GM18873 (cell line): ENCODE results near the gene ZDHHC24.
A peak's percentile ranks its signal among the peaks of the same experiment; 100 is the strongest.
"Not testable (repeated sequence)": the region's sequence is repeated elsewhere in the genome, so short reads cannot be mapped to it uniquely, and the experiment has no call there.

Experiments
- ATAC-seq: cut with Tn5 transposase; IDR thresholded peaks from one replicate; pipeline ENCODE4 v1.9.1; 2021; ENCODE audit warnings: mild to moderate bottlenecking, moderate library complexity, moderate number of reproducible peaks; ENCODE audit not compliant: unreplicated experiment, low FRiP score

Gene ZDHHC24, protein sequence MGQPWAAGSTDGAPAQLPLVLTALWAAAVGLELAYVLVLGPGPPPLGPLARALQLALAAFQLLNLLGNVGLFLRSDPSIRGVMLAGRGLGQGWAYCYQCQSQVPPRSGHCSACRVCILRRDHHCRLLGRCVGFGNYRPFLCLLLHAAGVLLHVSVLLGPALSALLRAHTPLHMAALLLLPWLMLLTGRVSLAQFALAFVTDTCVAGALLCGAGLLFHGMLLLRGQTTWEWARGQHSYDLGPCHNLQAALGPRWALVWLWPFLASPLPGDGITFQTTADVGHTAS

DNA sequence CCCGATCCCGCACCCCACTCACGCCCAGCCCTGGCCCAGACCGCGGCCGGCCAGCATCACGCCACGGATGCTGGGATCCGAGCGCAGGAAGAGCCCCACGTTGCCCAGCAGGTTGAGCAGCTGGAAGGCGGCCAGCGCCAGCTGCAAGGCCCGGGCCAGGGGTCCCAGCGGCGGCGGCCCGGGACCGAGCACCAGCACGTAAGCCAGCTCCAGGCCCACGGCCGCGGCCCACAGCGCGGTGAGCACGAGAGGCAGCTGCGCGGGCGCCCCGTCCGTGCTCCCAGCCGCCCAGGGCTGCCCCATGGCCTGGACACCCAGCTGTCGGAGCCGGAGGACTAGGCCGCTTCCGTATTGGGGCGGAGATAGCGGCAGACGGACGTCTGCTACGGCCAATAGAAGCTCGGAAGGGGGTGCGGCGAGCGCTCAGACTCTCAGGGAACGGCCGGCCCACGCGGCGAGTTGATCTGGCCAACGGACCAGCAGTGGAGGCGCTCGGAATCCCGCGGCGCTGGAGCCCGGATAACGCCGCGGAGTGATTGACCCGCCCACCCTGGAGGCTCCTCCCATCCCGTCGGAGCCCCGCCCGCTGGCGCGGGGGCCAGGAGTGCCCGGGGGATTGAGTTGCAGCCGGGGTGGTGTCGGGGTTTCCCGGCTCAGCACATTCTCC is at the start of gene ZDHHC24:
Gene ZDHHC24, minus strand, starts transcription at position 348 of the 667 bp plus-strand sequence. Its CDS starts 45 bp downstream, at position 303.
- ATAC-seq, result peak; percentile 70

DNA sequence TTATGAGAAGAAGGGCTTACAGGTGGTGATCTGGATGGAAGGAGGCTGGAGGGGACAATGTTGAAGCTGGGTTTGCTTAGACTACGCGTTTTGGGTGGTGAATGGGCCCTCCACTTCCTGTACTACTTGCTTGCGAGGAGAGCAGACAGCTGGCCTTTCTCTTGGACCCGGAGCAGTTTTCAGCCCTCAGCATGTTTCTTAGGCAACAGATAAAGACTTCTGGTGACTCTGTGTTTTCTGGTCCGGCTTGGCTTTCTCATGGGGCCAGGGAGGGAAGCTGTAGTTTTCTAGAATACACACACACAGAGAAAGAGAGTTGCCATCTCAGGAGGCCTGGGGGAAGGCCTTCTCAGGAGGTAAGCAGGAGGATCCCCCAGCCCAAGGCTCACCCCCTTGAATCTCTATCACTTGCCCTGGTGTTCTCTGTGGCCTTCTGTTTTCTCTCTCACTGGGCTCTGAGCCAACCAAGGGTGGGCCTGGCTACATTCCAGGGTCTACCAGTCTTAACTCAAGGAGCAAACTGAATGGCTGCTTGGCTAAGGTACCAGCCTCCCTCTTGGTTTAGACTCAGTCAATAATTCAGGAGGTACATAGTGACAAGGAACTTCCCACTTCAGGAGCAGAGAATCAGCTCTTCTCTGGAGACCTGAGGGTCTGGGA is 49.5 kb upstream of the ZDHHC24 start:
- no peak for ATAC-seq

DNA sequence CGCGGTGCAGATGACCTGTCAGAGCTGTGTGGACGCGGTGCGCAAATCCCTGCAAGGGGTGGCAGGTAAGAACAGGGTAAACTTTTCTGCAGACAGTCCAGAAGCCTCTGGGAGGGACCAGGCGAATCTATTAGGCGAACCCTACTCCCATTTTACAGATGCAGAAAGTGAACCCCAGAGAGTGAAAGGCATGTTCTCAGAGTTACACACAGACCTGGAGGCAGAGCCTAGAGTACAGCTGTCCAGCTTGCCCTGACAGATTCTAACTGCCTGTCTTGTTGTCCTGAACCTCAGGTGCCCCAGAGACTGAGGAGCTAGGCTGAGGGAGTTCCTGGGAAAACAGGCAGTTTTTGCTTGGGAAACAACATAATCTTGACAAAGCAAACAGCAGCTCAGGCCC is 47.8 kb upstream of the ZDHHC24 start:
- ATAC-seq, result no peak

DNA sequence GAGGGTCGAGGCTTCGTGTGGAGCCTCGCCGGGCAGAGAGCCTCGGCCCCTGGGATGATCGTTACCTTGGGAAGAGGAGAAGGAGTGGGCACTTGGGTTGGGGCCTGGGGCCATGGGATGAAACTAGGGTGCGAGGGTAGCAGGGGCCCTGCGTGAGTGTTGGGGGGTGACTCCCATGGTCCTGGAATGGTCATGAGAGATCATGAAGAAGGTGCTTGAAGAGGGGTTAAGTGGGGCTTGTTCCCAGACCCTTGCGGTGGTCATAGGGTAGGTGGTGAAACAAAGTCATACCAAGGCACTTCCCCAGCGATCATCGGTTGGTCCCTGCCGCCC is 47.4 kb upstream of the ZDHHC24 start:
- ATAC-seq, result peak; percentile 23

DNA sequence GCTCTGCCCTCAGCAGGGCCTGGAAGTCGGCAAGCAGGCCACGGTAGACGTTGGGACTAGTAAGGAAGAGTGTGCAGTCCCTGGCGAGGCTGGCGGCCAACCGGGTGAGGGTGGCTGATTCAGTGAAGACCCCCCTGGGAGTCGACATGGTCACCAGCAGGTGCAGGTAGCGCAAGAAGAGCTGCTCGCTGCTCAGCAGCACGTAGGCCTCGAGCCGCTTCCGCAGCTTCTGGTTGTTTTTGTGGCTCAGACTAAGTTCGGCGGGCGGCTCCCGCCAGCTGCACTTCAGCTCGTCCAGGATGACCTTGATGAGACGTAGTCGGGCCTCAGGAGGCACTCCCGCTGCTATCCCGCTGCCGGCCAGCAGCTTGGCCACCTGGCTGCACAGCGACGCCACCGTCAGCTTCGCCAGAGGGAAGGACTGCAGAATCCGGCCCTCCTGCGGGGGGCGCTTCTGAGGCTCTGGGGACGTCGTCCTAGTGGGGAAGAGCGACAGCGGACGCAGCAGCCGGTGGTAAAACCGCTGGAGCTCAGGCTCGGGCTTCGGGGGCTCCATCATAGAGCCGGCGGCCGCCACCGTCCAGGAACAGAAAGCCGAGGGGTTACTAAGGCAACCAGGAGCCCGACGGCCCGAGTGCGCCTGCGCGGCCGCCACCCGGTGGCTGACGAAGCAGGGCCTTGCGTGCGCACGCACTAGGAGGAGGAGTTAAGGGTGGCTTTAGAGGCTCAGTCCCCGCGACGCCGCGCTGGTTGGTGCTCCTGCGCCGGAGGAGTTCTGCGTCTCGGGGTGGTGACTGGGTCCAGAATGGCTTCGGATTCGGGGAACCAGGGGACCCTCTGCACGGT is 46.8 kb upstream of the ZDHHC24 start, which contains the start of the genes CCDC87 and CCS:
Gene CCDC87, minus strand, starts transcription at position 607 of the 846 bp plus-strand sequence. Its CDS starts 48 bp downstream, at position 559.
Gene CCS, plus strand, starts transcription at position 729 of the 846 bp plus-strand sequence. Its CDS starts 77 bp downstream, at position 806.
- peak; percentile 64 for ATAC-seq

DNA sequence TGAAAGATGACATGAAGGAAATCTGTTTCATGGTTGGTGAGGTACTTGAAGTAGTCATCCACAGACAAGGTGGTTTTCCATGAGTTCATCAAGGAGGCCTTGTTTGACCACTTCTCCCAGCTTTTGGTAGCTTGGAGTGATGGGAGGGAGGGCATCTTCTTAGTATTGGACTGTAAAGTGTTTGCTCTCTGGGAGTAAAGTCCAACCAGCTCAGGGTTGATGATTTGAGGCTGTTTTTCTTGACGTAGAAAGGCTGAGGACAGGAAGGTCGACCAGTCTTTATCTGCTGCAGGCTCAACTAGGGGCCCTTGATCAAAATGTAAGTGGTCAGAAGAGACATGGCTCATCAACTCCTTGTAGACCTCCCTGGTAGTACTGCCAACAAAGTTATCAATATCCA is 45.3 kb upstream of the ZDHHC24 start:
- no peak for ATAC-seq

DNA sequence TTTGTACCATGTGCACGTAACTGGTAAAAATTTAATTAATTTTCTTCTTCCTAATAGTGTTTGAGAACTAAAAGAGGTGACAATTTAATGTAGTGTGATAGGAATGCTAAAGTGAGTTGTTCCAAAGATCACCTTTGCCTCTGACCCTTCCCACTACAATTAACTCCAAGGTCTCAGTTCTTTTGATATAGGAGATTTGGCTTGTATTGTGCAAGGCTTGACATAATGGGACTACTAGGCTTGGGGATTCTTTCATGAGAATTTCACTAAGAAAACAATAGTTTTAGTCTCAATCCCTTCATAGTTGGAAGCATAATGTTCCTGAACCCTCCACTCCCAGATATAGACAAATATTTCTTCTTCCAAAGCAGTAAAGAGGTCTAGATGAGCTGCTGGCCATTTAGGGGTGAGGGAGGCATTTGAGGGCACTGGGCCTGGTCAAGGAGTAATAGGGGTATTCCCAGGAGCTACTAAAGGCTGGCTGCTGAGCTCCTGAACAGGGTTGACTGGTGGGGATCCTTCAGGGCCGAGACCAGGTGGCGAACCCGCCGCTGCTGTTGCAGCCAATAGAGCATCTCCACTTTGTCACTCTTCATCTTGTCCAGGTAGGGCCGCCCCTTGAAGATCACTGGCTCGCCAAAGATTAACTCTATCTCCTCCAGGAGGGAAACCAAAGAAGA is 44.3 kb upstream of the ZDHHC24 start:
- no peak for ATAC-seq

DNA sequence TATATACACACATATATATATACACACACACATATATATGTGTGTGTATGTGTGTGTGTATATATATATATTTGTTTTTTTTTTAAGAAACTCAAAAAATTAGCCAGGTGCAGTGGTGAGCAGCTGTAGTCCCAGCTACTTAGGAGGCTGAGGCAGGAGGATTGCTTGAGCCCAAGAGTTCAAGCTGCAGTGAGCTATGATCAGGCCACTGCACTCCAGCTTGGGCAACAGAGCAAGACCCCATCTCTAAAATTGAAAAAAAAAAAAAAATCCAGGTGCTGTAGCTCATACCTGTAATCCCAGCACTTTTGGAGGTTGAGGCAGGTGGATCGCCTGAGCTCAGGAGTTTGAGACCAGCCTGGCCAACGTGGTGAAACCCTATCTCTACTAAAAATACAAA is 43.5 kb upstream of the ZDHHC24 start:
- not testable (repeated sequence) for ATAC-seq

DNA sequence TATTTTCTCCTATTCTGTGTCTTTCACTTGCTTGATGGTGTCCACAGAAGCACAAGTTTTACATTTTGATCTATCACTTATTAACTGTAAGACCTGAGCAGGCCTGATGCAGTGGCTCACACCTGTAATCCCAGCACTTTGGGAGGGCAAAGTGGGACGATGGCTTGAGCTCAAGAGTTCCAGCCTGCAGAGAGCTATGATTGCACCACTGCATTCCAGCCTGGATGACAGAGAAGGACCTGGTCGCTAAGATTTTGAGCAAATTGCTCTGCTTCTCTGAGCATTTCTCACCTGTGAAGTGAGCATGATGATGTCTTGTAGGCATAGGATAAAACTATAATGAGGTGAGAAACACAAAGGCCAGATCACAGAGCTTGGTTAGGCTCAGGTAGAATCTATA is 40.3 kb upstream of the ZDHHC24 start:
- ATAC-seq, result no peak

DNA sequence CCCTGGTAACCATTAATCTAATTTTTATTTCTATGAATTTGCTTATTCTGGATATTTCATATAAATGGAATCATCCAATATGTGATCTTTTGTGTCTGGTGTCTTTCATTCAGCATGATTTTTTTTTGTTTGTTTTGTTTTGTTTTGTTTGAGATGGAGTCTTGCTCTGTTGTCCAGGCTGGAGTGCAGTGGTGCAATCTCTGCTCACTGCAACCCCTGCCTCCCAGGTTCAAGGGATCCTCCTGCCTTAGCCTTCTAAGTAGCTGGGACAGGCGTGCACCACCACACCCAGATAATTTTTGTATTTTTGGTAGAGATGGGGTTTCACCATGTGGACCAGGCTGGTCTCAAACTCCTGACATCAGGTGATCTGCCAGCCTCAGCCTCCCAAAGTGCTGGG is 39.6 kb upstream of the ZDHHC24 start:
- not testable (repeated sequence) for ATAC-seq

DNA sequence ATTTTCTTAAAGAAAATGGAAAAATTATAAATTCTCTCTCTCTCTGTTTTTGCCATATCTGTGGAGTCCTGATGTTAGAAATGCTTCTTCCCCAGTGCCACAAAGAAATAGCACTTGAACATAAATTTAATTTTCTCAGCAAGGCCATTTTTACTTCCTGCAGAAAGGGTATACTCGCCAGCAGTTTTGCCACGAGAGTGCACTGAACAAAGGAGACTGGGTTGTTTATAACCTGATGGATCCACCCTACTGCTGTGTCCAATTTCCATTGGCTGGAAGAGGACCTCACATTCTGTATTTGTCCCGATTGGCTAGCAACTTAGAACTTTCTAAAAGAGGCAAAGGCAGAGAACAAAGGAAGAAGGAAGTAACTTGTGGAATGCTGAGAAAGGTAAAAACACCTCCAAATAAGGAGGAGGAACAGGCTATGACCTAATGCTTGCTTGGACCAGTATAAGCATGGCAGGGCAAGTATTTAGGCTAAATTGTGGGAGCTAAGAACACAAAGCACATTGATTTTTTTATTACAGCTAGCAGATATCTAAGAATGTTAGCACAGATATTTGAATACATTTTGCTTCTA is 36.8 kb upstream of the ZDHHC24 start:
- not testable (repeated sequence) for ATAC-seq

DNA sequence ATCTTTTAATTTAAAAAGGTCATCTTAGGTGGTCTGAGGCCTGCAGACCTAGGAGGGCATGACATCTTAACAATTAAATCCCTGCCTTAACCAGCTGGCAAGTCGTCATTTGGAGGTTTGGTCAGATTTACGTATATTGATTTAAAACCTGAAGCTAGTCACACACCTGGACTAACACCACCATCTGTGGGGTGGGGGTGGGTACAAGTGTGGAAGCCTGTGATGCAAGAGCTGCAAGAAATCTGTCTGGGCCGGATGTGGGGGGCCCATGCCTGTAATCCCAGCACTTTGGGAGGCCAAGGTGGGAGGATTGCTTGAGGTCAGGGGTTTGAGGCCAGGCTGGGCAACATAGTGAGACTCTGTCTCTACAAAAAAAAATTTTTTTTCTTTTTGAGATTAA is 35.4 kb upstream of the ZDHHC24 start:
- ATAC-seq, result no peak

DNA sequence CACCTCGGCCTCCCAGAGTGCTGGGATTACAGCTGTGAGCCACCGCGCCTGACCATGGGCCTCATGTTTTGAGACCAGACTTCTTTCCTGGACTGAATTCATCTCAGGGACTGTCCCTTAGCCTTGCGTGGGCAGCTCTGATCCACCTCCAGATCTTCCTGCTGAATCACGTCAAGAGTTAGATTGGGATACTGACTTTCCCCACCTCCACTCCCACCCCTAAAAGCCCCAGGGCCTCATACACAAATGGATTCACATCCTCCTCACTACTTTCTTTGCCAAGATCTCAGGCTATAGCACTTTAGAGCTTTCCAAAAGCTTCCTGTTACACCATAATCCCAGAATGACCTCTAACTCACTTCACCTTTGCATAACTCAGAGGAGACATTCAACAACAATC is 35.0 kb upstream of the ZDHHC24 start:
- no peak for ATAC-seq

DNA sequence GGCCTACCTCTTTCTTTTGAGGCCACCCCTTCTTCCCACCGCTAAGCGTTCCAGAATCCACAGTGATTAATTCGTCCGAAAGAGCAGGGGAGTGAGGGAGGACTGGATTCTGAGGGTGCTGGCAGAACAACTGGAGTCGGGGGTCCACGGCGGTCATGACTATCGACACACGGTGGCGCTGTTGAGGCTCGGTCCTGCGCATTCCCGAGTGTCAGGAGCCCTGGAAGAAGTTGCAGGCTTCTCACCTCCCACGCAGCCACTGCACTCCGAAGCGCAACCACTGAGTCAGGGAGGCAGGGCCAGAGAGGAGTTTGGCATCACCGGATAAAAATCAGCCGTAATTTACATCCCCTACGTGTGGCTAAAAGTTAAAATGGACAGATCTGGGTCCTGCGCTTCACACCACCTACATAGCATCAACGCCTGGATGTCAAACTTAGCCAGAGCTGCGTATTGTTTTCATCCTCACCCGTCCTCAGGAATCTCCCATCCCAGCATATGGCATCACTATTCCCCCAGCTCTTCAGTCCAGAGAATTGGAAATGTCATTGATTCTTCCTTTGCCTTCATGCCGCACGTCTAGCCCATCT is 33.3 kb upstream of the ZDHHC24 start:
- ATAC-seq, result no peak

DNA sequence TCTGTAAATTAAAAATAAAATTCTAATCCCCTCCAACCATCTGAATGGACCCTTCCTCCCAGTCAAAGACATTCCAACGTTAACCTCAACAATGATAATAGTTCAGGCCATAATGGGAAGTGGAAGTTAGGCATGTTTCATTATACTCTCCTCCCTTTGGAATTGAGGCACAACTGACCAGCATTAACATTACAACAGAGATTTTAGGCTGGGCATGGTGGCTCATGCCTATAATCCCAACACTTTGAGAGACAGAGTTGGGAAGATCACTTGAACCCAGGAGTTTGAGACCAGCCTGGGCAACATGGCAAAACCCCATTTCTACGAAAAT is 25.0 kb upstream of the ZDHHC24 start:
- no peak for ATAC-seq

DNA sequence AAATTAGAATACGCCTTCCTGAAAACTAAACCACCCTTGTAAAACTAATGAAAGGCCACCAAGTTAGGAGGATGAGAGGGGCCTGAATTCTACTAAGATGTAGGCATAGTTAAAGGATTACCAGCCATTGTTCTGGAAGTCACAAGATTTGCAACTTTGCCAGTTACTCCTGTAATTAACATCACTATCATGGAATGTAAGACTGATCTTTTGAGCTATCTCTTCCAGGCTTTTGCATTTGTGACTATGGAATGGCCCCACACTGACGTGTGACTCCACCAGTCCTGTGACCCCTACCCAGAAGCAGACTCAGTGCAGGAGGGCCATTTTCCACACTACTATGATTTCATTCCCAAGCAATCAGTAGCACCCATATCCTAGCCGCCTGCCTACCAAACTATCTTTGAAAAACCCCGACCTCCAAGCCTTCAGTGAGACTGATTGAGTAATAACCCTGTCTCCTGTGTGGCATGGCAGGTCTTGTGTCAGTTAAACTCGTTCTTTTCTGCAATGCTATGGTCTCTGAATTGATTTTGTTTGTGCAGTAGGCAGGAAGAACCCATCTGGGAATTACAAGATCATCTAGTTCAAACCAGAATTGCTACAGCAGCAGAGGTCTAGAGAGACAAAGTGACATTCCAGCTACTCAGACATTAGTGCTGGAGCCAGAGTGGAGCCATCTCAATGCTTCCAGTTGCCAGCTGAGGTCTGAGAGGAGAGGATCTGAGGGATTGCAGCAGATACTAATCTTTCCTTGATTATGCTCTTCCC is 24.4 kb upstream of the ZDHHC24 start:
- ATAC-seq, result no peak

DNA sequence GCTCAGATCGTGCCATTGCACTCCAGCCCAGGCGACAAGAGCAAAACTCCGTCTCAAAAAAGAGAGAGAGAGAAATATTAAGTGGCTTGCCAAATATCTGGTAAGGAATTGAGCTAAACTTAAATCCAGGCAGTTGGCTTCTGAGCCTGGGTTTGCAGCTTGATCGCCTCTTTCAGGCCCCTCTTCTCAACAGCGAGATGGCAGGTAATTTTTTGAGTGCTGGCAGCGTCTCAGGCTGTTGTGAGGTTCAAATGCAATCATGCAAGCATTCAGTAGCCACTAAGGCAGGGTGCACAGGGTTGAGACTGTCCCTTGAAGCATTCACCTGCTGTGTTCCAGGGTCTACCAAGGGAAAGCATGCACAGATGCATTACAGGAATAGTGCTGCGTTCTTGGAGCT is 23.2 kb upstream of the ZDHHC24 start:
- no peak for ATAC-seq

DNA sequence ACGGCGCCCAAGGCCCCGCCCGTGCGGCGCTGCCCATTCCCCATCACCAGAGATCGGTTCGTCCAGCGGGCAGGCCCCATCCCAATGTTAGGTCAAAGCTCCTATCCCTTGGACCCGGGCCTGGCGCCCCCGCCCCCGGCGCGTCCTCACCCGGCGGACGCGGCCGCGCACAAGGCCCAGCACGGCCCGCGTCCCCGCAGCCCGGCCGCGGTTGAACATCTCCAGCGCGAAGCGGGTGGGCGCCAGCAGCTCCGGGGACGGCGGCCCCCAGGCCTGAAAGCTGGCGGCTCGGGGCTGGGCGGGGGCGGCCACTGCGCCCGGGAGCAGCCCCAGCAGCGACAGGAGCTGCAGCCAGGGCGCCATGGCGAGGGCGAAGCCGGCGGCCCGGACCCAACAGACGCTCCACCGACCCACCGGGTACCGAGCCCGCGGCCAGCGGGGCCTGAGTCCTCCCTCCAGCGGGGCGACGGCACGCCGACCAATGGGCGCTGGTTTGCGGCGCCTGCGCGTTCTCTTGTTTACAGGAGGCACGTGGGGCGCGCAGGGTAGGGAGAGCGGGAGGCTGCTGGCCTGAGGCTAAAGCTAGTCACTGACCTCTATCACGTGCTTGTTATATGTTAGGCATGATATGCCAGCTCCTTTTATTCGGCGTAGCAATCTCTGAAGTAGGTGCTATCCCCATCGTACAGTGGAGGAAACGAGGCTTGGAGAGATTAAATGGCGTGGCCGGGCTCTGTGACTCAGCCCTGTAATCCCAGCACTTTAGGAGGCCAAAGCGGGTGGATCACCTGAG is 22.5 kb upstream of the ZDHHC24 start, which contains the start of gene CTSF:
Gene CTSF, minus strand, starts transcription at position 483 of the 793 bp plus-strand sequence. Its CDS starts 120 bp downstream, at position 363.
- no peak for ATAC-seq
